ENCODE data around the gene CES2. TPM values are rescaled to one million over a fixed set of nuclear protein-coding genes. Genes with fewer than 3 reads are reported as not detected.

Gene CES2
- total RNA-seq, 1 donor from 2014 or later: 88.5 TPM

DNA sequence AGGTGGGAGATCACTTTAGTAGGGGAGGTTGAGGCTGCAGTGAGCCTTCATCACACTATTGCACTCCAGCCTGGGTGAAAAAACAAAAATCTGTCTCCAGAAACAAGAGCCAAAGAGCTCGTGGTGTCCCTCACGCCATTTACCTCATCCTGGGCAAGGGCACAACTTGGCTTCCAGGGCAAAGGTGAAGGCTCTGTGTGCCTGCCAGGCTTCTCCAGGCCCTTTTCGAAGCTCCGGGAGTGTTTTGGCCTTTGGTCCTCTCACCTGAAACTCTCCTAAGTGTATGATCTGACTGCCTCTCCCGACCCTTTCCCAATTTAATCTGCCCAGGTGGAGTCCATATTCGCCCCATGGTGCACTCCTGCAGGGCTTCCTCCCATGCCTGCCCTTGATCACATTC, 14.2 kb downstream of the CES2 start:
- DNase-seq: no peak
- Histone ChIP-seq H3K27ac (replicated peaks) (no peak overlapping the region), H3K9me3 (replicated peaks) (peaks cover 7% of the 10 kb centered on the region), H3K4me1 (peaks cover 28% of the 10 kb centered on the region), H3K36me3 (no peaks in the 10 kb centered on the region), H3K27me3 (ENCODE audit: low read depth) (peaks cover 34% of the 10 kb centered on the region), H3K4me3 (peak overlapping the region; percentile 67)
- TF ChIP-seq, protein P1, sequence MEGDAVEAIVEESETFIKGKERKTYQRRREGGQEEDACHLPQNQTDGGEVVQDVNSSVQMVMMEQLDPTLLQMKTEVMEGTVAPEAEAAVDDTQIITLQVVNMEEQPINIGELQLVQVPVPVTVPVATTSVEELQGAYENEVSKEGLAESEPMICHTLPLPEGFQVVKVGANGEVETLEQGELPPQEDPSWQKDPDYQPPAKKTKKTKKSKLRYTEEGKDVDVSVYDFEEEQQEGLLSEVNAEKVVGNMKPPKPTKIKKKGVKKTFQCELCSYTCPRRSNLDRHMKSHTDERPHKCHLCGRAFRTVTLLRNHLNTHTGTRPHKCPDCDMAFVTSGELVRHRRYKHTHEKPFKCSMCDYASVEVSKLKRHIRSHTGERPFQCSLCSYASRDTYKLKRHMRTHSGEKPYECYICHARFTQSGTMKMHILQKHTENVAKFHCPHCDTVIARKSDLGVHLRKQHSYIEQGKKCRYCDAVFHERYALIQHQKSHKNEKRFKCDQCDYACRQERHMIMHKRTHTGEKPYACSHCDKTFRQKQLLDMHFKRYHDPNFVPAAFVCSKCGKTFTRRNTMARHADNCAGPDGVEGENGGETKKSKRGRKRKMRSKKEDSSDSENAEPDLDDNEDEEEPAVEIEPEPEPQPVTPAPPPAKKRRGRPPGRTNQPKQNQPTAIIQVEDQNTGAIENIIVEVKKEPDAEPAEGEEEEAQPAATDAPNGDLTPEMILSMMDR (IDR thresholded peaks at IDR 0.05; ENCODE audit: borderline replicate concordance): no peak
- intact Hi-C loops (cut with micrococcal nuclease): no loop called here

DNA sequence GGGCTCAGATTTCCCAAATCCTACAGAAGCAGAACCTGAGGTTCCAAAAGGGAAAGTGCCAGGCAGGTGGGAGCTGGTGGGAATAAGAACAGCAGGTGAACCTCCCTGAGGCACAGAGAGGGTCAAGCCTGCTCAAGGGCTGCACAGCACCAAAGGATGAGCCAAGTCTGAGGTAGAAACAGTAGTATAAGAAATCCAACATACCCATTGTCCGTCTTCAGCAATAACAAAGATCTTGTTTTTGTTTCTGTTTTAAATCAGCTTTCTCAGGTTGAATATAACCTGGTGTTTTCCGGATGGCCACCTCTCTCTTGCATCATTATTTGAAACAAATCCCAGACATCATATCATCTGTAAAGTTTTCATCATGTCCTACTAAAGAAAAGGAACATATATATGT, 15.1 kb downstream of the CES2 start:
- peaks cover 34% of the 10 kb centered on the region for H3K27me3 ChIP-seq (ENCODE audit: low read depth)
- peaks cover 28% of the 10 kb centered on the region for H3K4me1 ChIP-seq
- peaks cover 7% of the 10 kb centered on the region for H3K9me3 ChIP-seq (replicated peaks)
- no peaks in the 10 kb centered on the region for H3K36me3 ChIP-seq
- H3K27ac ChIP-seq (replicated peaks): no peak overlapping the region
- TF ChIP-seq, protein P1 (IDR thresholded peaks at IDR 0.05; ENCODE audit: borderline replicate concordance): no peak
- intact Hi-C loops (cut with micrococcal nuclease): no loop called here
- H3K4me3 ChIP-seq: no peak overlapping the region
- DNase-seq: no peak

DNA sequence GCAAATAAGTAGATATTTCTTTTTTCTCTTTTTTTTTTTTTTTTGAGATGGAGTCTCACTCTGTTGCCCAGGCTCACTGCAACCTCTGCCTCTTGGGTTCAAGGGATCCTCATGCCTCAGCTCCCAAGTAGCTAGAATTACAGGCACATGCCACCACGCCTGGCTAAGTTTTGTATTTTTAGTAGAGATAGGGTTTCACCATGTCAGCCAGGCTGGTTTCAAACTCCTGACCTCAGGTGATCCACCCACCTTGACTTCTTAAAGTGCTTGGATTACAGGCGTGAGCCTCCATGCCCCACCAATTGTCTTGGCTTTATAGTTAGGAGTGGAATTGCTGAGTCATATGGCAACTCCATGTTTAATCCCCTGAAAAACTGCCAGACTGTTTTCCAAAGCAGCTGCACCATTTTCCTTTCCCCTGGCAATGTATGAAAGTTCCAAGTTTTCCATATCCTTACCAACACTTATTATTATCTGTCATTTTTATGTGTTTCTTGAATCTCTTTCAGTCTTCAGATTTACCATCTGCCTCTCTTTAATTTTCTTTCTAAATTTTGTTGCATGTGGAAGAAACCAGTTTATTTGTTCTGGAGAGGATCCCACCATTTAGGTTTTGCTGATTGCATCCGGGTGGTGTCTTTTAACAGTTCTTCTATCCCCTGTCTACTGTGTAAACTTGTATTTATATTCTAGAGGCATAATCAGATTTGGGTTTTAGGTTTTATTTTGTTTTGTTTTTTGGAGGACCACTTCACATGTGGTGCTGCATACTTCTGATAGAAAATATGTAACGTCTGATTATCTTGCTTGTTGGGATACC, 15.9 kb downstream of the CES2 start:
- intact Hi-C loops (cut with micrococcal nuclease): no loop called here
- TF ChIP-seq, protein P1 (IDR thresholded peaks at IDR 0.05; ENCODE audit: borderline replicate concordance): no peak
- Histone ChIP-seq H3K9me3 (replicated peaks) (peaks cover 7% of the 10 kb centered on the region), H3K36me3 (no peaks in the 10 kb centered on the region), H3K4me3 (no peak overlapping the region), H3K27ac (replicated peaks) (no peak overlapping the region), H3K27me3 (ENCODE audit: low read depth) (peaks cover 34% of the 10 kb centered on the region), H3K4me1 (peaks cover 28% of the 10 kb centered on the region)
- no peak for DNase-seq

DNA sequence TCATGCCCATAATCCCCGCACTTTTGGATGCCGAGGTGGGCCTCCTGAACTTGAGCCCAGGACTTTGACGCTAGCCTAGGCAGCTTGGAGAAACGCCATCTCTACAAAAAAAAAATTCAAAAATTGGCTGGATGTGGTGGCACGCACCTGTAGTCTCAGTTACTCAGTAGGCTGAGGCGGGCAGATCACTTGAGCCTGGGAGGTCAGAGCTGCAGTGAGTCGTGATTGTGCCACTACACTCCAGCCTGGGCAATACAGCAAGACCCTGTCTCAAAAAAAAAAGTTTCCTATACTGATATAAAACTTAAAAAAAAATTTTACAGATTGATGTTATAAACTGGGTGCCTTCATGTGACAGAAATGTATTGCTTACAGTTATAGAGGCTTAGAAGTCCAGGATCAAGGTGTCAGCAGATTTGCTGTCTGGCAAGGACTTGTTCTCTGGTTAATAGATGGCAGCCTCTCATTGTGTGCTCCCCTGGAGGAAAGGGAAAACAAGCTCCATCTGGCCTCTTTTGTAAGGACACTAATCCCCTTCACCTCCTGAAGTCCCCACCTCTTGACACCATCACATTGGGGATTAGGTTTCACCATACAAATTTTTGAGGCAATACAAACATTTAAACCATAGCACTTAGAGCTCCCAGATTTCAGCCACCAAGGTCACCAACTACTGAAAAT, 17.3 kb downstream of the CES2 start:
- H3K4me1 ChIP-seq: peaks cover 21% of the 10 kb centered on the region
- DNase-seq: no peak
- H3K27ac ChIP-seq (replicated peaks): no peak overlapping the region
- peaks cover 7% of the 10 kb centered on the region for H3K9me3 ChIP-seq (replicated peaks)
- TF ChIP-seq, protein P1 (IDR thresholded peaks at IDR 0.05; ENCODE audit: borderline replicate concordance): no peak
- intact Hi-C loops (cut with micrococcal nuclease): no loop called here
- H3K27me3 ChIP-seq (ENCODE audit: low read depth): peaks cover 34% of the 10 kb centered on the region
- no peak overlapping the region for H3K4me3 ChIP-seq
- no peaks in the 10 kb centered on the region for H3K36me3 ChIP-seq

DNA sequence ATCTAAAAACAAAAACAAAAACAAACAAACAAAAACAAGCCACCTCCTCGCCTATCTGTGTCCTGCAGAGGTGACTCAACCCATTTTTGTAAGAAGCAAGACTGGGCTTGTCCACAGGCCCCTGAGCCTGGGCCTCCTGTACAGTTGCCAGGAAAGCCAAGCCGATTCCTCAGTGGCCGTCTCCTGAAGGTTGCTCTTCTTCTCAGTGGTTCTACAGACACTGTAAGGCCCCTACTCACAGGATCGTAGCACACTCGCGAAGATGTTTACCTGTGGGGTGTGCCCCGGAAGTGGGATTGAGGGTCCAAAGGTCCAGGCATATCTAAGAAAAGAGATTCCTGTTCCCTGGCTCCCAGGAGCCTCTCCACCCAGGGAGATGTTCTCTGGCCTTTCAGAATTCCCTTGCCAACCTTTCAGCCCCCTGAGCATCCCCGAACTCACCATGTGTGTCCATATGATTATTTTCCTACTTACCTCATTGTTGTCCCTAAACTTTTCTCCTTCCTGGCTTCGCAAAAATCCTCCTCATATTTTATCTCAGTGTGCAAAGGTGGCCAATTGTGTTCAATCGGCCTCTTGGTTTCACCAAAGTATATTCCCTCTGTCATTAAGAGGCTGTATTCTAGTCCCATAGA, 18.3 kb downstream of the CES2 start:
- TF ChIP-seq, protein P1 (IDR thresholded peaks at IDR 0.05; ENCODE audit: borderline replicate concordance): no peak
- H3K4me3 ChIP-seq: no peak overlapping the region
- H3K27me3 ChIP-seq (ENCODE audit: low read depth): peaks cover 34% of the 10 kb centered on the region
- intact Hi-C loops (cut with micrococcal nuclease): no loop called here
- no peak for DNase-seq
- H3K4me1 ChIP-seq: peaks cover 11% of the 10 kb centered on the region
- no peaks in the 10 kb centered on the region for H3K36me3 ChIP-seq
- H3K27ac ChIP-seq (replicated peaks): no peak overlapping the region
- peaks cover 7% of the 10 kb centered on the region for H3K9me3 ChIP-seq (replicated peaks)
